H9 (cell line): ENCODE measurements around the gene PARP8. TPM values are rescaled to one million over a fixed set of nuclear protein-coding genes. Genes with fewer than 3 reads are reported as not detected.

Experiments
- DNase-seq: peaks from one replicate; pipeline ENCODE4 v3.0.0-alpha.2; 2017
- H2AFZ ChIP-seq: one replicate; pipeline ENCODE4 v1.6.1; 2013; ENCODE audit warnings: mild to moderate bottlenecking, low read length, control low read depth, moderate library complexity
- H2AK5ac ChIP-seq: 2 replicates; pipeline ENCODE4 v1.6.1; 2013; ENCODE audit warnings: low read length, control low read depth, mixed read lengths; ENCODE audit not compliant: insufficient read length
- H2BK120ac ChIP-seq: one replicate; pipeline ENCODE4 v1.6.1; 2013; ENCODE audit warnings: low read depth, mild to moderate bottlenecking, low read length, control low read depth, inconsistent platforms; ENCODE audit not compliant: poor library complexity, severe bottlenecking
- H2BK12ac ChIP-seq: 2 replicates; pipeline ENCODE4 v1.6.1; 2013; ENCODE audit warnings: low read length, control low read depth, mixed read lengths, low read depth; ENCODE audit not compliant: insufficient read length
- H2BK15ac ChIP-seq: 2 replicates; pipeline ENCODE4 v1.6.1; 2013; ENCODE audit warnings: low read depth, low read length, control low read depth
- H2BK20ac ChIP-seq: one replicate; pipeline ENCODE4 v1.6.1; 2013; ENCODE audit warnings: low read depth, mild to moderate bottlenecking, low read length, control low read depth, inconsistent platforms; ENCODE audit not compliant: poor library complexity, severe bottlenecking
- H2BK5ac ChIP-seq: 2 replicates; pipeline ENCODE4 v1.6.1; 2013; ENCODE audit warnings: low read length, control low read depth, mixed read lengths; ENCODE audit not compliant: insufficient read length
- H3K14ac ChIP-seq: 2 replicates; pipeline ENCODE4 v1.6.1; 2013; ENCODE audit warnings: low read length, control low read depth; ENCODE audit not compliant: insufficient read depth
- H3K18ac ChIP-seq: 2 replicates; pipeline ENCODE4 v1.6.1; 2013; ENCODE audit warnings: low read depth, mild to moderate bottlenecking, mixed read lengths, low read length, control low read depth; ENCODE audit not compliant: insufficient read length
- H3K23ac ChIP-seq: 2 replicates; pipeline ENCODE4 v1.6.1; 2013; ENCODE audit warnings: low read length, control low read depth, mixed read lengths, low read depth; ENCODE audit not compliant: insufficient read length
- H3K23me2 ChIP-seq: 2 replicates; pipeline ENCODE4 v1.6.1; 2013; ENCODE audit warnings: low read depth, mild to moderate bottlenecking, mixed read lengths, low read length, control low read depth; ENCODE audit not compliant: insufficient read length, poor library complexity, severe bottlenecking
- H3K27ac ChIP-seq: 2 replicates; pipeline ENCODE4 v1.5.1; 2013; ENCODE audit warnings: low read length, control low read depth, mixed read lengths, low read depth; ENCODE audit not compliant: insufficient read length
- H3K27me3 ChIP-seq: 2 replicates; pipeline ENCODE4 v1.6.1; 2013; ENCODE audit warnings: low read length, control low read depth, inconsistent platforms; ENCODE audit not compliant: insufficient read depth
- H3K4ac ChIP-seq: 2 replicates; pipeline ENCODE4 v1.6.1; 2013; ENCODE audit warnings: low read depth, mild to moderate bottlenecking, control low read depth, inconsistent platforms, low read length, moderate library complexity
- H3K4me1 ChIP-seq: 2 replicates; pipeline ENCODE4 v1.6.1; 2013; ENCODE audit warnings: low read length, control low read depth, inconsistent platforms; ENCODE audit not compliant: insufficient read depth
- H3K4me2 ChIP-seq: 2 replicates; pipeline ENCODE4 v1.6.1; 2013; ENCODE audit warnings: low read length, control low read depth, mixed read lengths; ENCODE audit not compliant: insufficient read length, insufficient read depth
- H3K56ac ChIP-seq: 2 replicates; pipeline ENCODE4 v1.6.1; 2013; ENCODE audit warnings: low read depth, mild to moderate bottlenecking, mixed read lengths, low read length, control low read depth; ENCODE audit not compliant: insufficient read length
- H3K79me1 ChIP-seq: 2 replicates; pipeline ENCODE4 v1.6.1; 2013; ENCODE audit warnings: low read depth, mild to moderate bottlenecking, moderate library complexity, low read length, control low read depth, inconsistent platforms; ENCODE audit not compliant: insufficient read depth, poor library complexity, severe bottlenecking
- H3K79me2 ChIP-seq: 2 replicates; pipeline ENCODE4 v1.6.1; 2013; ENCODE audit warnings: low read length, control low read depth, inconsistent platforms; ENCODE audit not compliant: insufficient read depth
- H3K9ac ChIP-seq: 2 replicates; pipeline ENCODE4 v1.6.1; 2013; ENCODE audit warnings: low read length, control low read depth, mixed read lengths; ENCODE audit not compliant: insufficient read length; ENCODE audit errors: extremely low read depth
- H3K9me3 ChIP-seq: one replicate; pipeline ENCODE4 v1.6.1; 2013; ENCODE audit warnings: low read depth, low read length, inconsistent platforms; ENCODE audit not compliant: control insufficient read depth
- H3T11ph ChIP-seq: one replicate; pipeline ENCODE4 v1.6.1; 2013; ENCODE audit warnings: mild to moderate bottlenecking, low read length, control low read depth, inconsistent platforms
- H4K20me1 ChIP-seq: one replicate; pipeline ENCODE4 v1.6.1; 2013; ENCODE audit not compliant: control insufficient read depth, insufficient read length, insufficient read depth
- H4K5ac ChIP-seq: 2 replicates; pipeline ENCODE4 v1.6.1; 2013; ENCODE audit warnings: low read depth, mild to moderate bottlenecking, mixed read lengths, low read length, control low read depth; ENCODE audit not compliant: insufficient read length
- H4K8ac ChIP-seq: replicated peaks from 2 replicates; pipeline ENCODE4 v1.6.1; 2013; ENCODE audit warnings: low read length, control low read depth, mixed read lengths, low read depth; ENCODE audit not compliant: insufficient read length
- H4K91ac ChIP-seq: 2 replicates; pipeline ENCODE4 v1.6.1; 2013; ENCODE audit warnings: low read depth, mild to moderate bottlenecking, moderate library complexity, mixed read lengths, low read length, control low read depth; ENCODE audit not compliant: insufficient read length
- H3K27ac Mint-ChIP-seq, 3 experiments: 2 replicates in 2 of 3; 3 replicates in 1 of 3; pipeline ENCODE4 v1.8.0; 2020 to 2021; ENCODE audit warnings: mixed read lengths in 3 of 3, mild to moderate bottlenecking in 1 of 3, moderate library complexity in 1 of 3
- H3K27me3 Mint-ChIP-seq: 2 replicates; pipeline ENCODE4 v1.8.0; 2021; ENCODE audit warnings: low read depth, mild to moderate bottlenecking, moderate library complexity, mixed read lengths
- H3K36me3 Mint-ChIP-seq, 3 experiments: 2 replicates in 2 of 3; 3 replicates in 1 of 3; pipeline ENCODE4 v1.8.0; 2020 to 2021; ENCODE audit warnings: low read depth in 3 of 3, mixed read lengths in 3 of 3; ENCODE audit not compliant: insufficient read depth in 1 of 3
- H3K4me1 Mint-ChIP-seq, 2 experiments: 2 replicates each; pipeline ENCODE4 v1.8.0; 2020; ENCODE audit warnings: mixed read lengths in 2 of 2
- H3K4me3 Mint-ChIP-seq, 2 experiments: 2 replicates in 1 of 2; 3 replicates in 1 of 2; pipeline ENCODE4 v1.8.0; 2020 to 2021; ENCODE audit warnings: mild to moderate bottlenecking in 2 of 2, mixed read lengths in 2 of 2, moderate library complexity in 1 of 2
- H3K9me3 Mint-ChIP-seq, 2 experiments: 2 replicates in 1 of 2; 3 replicates in 1 of 2; pipeline ENCODE4 v1.8.0; 2020; ENCODE audit warnings: mild to moderate bottlenecking in 2 of 2, mixed read lengths in 2 of 2, moderate library complexity in 1 of 2
- CTCF ChIP-seq: fragments of 200-600 bp; sonication (generic); conservative IDR thresholded peaks from 3 replicates; pipeline ENCODE4 v1.8.0; 2021; ENCODE audit warnings: antibody characterized with exemption, mild to moderate bottlenecking
- WGBS: extraction: QIAGEN DNeasy Blood & Tissue Kit; methylation state at CpG from one replicate; pipeline ENCODE4 v1.1.7; 2013; ENCODE audit warnings: missing lambda C conversion rate, low lambda C conversion rate, mixed read lengths; ENCODE audit not compliant: insufficient read length; ENCODE audit errors: extremely low coverage; 5-methylcytosine and 5-hydroxymethylcytosine counted together
- total RNA-seq: library from RNA; stranded (reverse); gene quantifications from 2 replicates; pipeline ENCODE4 v1.2.1, GENCODE V29; 2021

Gene PARP8
- total RNA-seq, 1 experiment from 2014 or later: 34.0 TPM

GRCh38 chr5:50792843-50793242 lies 126.4 kb downstream of the PARP8 start:
- no peaks in the 10 kb centered on the region for H4K20me1 ChIP-seq
- no peak overlapping the region for H4K5ac ChIP-seq
- H3T11ph ChIP-seq: no peak overlapping the region
- H3K4me2 ChIP-seq: no peak overlapping the region
- no peak overlapping the region for H2AFZ ChIP-seq
- TF ChIP-seq CTCF: no peak
- no peak overlapping the region for H3K9ac ChIP-seq
- H2BK15ac ChIP-seq: no peak overlapping the region
- H3K56ac ChIP-seq: no peak overlapping the region
- no peak overlapping the region for H3K4me3 Mint-ChIP-seq
- no peaks in the 10 kb centered on the region for H3K4me1 Mint-ChIP-seq
- no peaks in the 10 kb centered on the region for H3K79me2 ChIP-seq
- no peak overlapping the region for H3K23ac ChIP-seq
- no peak overlapping the region for H3K27ac Mint-ChIP-seq
- H4K8ac ChIP-seq: no peak overlapping the region
- H3K18ac ChIP-seq: no peak overlapping the region
- no peaks in the 10 kb centered on the region for H3K27me3 ChIP-seq
- no peaks in the 10 kb centered on the region for H3K79me1 ChIP-seq
- no peak overlapping the region for H2BK5ac ChIP-seq
- no peak for DNase-seq
- no peak overlapping the region for H2BK20ac ChIP-seq
- H2BK12ac ChIP-seq: no peak overlapping the region
- no peak overlapping the region for H2BK120ac ChIP-seq
- H4K91ac ChIP-seq: no peak overlapping the region
- H3K27me3 Mint-ChIP-seq: no peaks in the 10 kb centered on the region
- no peak overlapping the region for H2AK5ac ChIP-seq
- H3K27ac ChIP-seq: no peak overlapping the region
- no peak overlapping the region for H3K4ac ChIP-seq
- no peak overlapping the region for H3K14ac ChIP-seq
- H3K36me3 Mint-ChIP-seq: peaks cover 10 to 16% (median 16%) of the 10 kb centered on the region in 3 experiments
- no peaks in the 10 kb centered on the region for H3K4me1 ChIP-seq
- WGBS: no CpG with 5 or more reads among the region's 5 CpGs
- H3K23me2 ChIP-seq: no peaks in the 10 kb centered on the region
- H3K9me3 Mint-ChIP-seq: no peaks in the 10 kb centered on the region
- H3K9me3 ChIP-seq: no peaks in the 10 kb centered on the region
